Hepatocyte (in vitro differentiated cells): ENCODE measurements around the gene EXOC1.

Experiments used
- EZH2 ChIP-seq: fragments of 200-600 bp; sonication (generic); IDR thresholded peaks from 2 replicates; pipeline ENCODE4 v1.6.1; 2016; ENCODE audit warnings: antibody characterized with exemption, mild to moderate bottlenecking, borderline replicate concordance
- EZH2phosphoT487 ChIP-seq: fragments of 200-600 bp; sonication (generic); IDR thresholded peaks from one replicate; pipeline ENCODE4 v1.6.1; 2018; ENCODE audit warnings: antibody characterized with exemption, mild to moderate bottlenecking, low read depth, moderate library complexity; ENCODE audit not compliant: unreplicated experiment, severe bottlenecking
- TF ChIP-seq, protein P1 (sequence below): fragments of 200-600 bp; sonication (generic); IDR thresholded peaks from 2 replicates; pipeline ENCODE4 v1.5.1; 2016; ENCODE audit warnings: antibody characterized with exemption, mild to moderate bottlenecking; ENCODE audit not compliant: poor library complexity

GRCh38 chr4:55903577-55903976 is 50.1 kb downstream of the EXOC1 start:
- no peak for TF ChIP-seq EZH2
- TF ChIP-seq, protein P1, sequence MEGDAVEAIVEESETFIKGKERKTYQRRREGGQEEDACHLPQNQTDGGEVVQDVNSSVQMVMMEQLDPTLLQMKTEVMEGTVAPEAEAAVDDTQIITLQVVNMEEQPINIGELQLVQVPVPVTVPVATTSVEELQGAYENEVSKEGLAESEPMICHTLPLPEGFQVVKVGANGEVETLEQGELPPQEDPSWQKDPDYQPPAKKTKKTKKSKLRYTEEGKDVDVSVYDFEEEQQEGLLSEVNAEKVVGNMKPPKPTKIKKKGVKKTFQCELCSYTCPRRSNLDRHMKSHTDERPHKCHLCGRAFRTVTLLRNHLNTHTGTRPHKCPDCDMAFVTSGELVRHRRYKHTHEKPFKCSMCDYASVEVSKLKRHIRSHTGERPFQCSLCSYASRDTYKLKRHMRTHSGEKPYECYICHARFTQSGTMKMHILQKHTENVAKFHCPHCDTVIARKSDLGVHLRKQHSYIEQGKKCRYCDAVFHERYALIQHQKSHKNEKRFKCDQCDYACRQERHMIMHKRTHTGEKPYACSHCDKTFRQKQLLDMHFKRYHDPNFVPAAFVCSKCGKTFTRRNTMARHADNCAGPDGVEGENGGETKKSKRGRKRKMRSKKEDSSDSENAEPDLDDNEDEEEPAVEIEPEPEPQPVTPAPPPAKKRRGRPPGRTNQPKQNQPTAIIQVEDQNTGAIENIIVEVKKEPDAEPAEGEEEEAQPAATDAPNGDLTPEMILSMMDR = no peak
- no peak for TF ChIP-seq EZH2phosphoT487
